Stimulated activated CD8-positive, alpha-beta memory T cell treated with anti-CD3 and anti-CD28 coated beads, Interleukin-15, amount 100 ng/mL, for 1 hour (primary cell): ENCODE results near the gene DNASE1L3.
"Not testable (repeated sequence)": the region's sequence is repeated elsewhere in the genome, so short reads cannot be mapped to it uniquely, and the experiment has no call there.

Source experiments
- DNase-seq: peaks from one replicate; pipeline ENCODE4 v3.0.0-alpha.2; 2020; ENCODE audit warnings: low read depth

Gene DNASE1L3, protein sequence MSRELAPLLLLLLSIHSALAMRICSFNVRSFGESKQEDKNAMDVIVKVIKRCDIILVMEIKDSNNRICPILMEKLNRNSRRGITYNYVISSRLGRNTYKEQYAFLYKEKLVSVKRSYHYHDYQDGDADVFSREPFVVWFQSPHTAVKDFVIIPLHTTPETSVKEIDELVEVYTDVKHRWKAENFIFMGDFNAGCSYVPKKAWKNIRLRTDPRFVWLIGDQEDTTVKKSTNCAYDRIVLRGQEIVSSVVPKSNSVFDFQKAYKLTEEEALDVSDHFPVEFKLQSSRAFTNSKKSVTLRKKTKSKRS

DNA sequence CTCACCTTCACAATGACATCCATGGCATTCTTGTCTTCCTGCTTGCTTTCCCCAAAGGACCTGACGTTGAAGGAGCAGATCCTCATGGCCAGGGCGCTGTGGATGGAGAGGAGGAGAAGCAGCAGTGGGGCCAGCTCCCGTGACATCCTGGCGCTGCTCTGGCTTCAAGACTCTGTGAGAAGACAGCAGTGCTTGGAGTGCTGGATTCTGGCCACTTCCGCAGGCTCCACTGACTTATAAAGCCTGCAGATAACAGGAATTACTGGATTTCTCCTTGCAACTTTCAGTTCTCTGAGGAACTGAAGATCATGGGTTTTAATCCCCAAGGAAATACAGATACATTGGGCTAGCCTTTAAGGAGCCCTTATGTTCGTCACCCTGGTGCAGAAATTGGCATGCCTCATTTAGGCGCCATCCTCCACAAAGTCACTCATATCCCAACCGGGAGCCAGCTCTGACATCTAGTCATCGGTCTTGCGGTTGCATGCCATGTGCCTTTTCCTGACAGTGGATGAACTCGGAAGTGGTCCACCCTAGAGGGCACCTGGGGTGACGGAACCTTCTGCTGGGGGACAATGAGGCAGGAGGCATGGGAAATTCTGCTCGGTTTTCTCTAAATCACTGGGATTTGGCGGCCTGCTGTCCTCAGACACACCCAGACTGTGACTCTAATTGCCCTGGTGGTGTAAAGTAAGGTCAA is at the start of gene DNASE1L3:
DNASE1L3 (minus strand) TSS at position 212 of the 700 bp plus-strand sequence; CDS start at position 146, 66 bp downstream.
- DNase-seq, result no peak

- DNase-seq, result no peak
These were observed 49.5 kb upstream of the DNASE1L3 start for GRCh38 chr3:58260261-58260731.

- DNase-seq, result no peak
These were observed 47.8 kb upstream of the DNASE1L3 start for GRCh38 chr3:58258392-58259055.

GRCh38 chr3:58256511-58256910 is 45.7 kb upstream of the DNASE1L3 start:
- no peak for DNase-seq

DNA sequence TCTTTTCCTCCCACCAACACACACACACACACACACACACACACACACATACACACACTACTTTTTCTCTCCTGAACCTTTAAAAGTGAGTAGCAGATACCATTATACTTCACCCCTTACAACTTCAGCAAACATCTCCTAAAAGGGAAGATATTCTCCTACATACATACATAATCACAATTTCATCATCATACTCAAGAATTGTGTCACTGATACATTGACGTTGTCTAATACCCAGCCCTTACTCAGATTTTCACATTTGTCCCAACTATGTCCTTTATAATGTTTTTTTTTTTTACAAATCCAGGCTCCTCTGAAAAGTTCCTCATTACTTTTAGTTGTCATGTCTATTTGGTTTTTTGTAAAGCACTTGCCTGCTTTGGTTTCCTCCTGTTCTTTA is 45.3 kb upstream of the DNASE1L3 start:
- DNase-seq, result no peak

GRCh38 chr3:58254144-58254543 is 43.4 kb upstream of the DNASE1L3 start:
- no peak for DNase-seq

GRCh38 chr3:58251631-58252035 is 40.9 kb upstream of the DNASE1L3 start:
- no peak for DNase-seq

DNA sequence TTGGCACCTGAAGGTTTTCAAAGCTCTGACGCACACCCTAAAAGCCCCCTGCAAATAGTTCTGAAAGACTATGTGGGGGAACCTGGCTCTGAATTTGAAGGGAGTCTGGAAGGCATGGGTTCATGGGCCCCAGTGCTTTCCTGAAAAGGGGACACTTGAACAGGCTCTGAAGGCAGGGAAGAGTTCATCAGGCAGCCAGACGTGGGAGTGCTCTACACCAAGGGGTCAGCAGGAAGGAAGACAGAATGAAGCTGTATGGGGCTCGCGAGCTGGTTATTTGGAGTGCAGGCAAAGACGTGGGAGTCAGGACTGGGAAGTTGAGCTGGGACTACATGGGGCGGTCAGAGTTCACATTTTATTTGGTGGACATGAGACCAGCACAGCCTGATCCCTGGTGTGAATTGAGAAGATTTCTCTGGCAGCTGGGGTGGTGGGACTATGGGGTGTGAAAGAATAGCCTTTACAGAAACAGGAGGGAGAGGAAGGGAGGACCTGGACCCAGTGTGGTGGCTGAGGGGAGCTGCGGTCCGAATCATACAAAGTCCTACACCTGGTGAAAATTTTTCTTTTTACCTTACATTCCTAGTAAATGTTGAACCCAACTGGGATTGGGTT is 39.4 kb upstream of the DNASE1L3 start:
- DNase-seq, result no peak

GRCh38 chr3:58249358-58250092 is 38.8 kb upstream of the DNASE1L3 start:
- no peak for DNase-seq

DNA sequence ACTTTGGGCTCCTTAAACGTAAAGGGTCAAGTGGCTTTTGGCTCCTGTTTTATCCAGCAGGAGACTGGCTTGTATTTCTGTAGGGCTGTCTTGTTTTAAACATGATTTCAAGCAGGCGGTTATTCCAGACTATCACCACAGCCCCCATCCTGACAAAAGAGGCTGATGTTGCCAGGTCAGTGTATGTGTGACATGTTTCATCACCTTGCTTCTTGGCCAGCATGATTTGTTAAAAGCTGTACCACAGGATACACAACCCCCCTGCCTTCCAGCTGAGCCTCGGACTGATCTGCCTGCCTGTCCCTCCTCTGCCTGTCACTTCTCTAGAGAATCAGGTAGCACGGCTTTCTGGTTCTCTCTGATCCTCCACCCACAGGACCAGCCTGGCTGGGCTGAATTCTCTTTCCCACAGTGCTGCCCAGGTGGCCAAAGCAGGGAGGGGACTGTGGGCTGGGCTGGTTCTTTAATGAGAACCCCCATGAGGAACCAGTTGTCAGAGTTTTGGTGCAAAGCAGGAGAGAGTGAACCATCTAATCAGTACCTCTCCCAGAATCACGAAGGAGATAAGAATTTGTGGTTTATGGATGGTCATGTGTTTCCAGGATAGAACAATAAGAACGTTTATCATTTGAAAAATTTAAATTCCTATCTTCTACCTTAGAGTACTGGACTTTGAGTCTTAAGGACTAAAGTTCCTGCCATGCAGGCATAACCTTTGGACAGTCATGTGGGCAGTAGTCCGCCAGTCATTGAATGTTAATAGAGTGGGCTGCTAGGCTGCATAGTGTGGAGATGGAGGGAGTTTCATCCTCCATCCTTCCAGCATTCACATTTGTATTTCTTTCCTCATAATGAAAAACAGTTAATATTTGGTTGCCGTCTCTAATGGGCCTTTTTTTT is 35.6 kb upstream of the DNASE1L3 start:
- DNase-seq, result no peak

DNA sequence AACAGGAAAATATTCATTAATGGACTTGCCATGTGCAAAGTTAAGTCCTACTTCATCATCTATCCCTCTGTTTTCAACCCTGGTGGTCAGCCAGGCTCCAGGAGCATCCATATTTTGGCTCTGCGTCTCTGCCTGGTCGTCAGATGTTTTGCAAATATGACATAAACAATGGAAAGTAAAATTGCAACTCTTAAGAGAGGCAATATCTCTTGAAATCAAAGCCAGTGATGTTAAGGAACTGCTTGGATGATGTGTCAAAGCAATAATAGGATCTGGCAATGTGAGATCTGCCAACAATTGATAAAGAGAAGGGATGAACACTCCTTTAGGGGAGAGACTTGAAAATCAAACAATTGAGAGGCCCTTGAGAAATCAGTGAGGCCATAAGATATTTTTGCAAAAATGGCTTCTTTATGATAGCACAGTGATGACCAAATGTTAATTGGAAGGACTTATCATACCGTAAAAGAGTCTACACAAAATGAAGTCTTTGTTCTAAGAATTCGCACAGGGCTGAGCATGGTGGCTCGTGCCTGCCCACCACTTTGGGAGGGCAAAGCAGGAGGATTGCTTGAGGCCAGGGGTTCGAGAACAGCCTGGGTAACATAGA is 33.3 kb upstream of the DNASE1L3 start:
- DNase-seq, result no peak

- not testable (repeated sequence) for DNase-seq
These were observed 32.1 kb upstream of the DNASE1L3 start for GRCh38 chr3:58242860-58243259.

GRCh38 chr3:58242340-58242739 is 31.6 kb upstream of the DNASE1L3 start:
- no peak for DNase-seq

- DNase-seq, result no peak
These were observed 30.7 kb upstream of the DNASE1L3 start for GRCh38 chr3:58241306-58242044.

- no peak for DNase-seq
These were observed 28.1 kb upstream of the DNASE1L3 start for GRCh38 chr3:58238830-58239229.

DNA sequence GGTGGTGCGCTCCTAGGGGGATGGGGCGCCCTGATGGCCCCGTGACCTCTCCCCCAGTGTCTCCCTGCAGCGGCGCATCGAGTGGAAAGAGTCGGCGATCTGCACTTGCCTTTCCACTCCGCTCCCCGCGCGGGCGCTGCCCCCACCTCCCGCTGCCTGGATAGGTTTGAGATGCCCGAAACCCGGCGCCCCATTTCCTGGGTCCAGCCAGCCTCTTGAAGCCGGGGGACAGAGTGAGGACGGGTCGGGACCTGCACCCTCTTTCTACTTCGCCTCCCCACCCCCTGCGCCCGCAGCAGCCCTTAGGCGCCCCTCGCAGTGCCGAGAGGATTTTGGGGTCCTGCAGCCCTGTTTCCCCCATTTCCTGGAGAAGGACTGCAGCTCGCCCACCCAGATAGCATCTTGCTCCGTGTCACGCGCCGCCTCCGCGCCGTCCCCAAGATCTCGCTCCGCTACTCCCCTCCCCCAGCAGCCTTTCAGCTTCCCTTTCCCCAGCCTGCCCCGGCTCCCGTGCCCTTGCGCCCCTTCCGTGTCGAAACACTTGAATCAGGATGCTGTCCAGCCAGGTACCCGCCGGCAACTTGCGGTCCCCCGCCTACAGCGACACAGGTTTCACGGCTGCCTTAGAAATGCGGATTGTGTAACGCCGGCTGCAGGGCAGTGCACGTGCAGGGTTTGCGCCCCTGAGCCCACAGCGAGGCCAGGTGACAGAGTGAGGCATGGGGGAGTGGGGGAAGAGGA is 27.3 kb upstream of the DNASE1L3 start:
- DNase-seq, result peak; percentile 29

- DNase-seq, result peak; percentile 71
These were observed 26.6 kb upstream of the DNASE1L3 start, which contains the start of gene ABHD6 for GRCh38 chr3:58237238-58237940. TSS of gene ABHD6 (plus strand) at chr3:58237792. CDS start at chr3:58256587, 18,795 bp downstream.
